ENCODE data around the gene KLF17. TPM values are rescaled to one million over a fixed set of nuclear protein-coding genes. Genes with fewer than 3 reads are reported as not detected.

KLF17 gene
- total and polyA plus RNA-seq, 2 of the 8 experiments (the other 6 are each of a cell fraction or from before 2014, with no cell fraction given) = not detected

DNA sequence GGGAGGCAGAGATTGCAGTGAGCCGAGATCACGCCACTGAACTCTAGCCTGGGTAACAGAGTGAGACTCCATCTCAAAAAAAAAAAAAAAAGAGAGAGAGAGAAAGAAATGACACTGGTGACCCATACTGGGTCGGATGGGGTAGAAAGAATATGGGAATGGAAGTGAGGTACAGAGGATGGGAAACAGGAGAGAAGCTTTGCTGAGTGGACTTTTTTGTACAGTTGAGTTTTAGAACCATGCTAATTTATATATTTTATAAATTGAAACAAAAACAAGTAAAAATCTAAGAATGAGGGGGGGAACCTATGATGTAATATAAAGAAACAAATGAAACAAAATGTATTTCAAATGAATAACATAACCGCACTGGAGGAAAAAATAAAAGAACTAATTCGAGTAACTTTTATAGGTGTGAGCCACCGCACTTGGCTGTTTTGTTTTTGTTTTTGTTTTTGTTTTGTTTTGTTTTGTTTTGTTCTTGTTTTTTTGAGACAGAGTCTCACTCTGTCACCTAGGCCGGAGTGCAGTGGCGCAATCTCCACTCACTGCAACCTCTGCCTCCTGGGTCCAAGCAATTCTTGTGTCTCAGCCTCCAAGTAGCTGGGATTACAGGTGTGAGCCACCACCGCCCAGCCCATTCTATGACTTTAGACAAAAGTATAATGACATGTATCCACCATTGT lies 18.3 kb upstream of the KLF17 start (continued):
- TF ChIP-seq, protein P1, sequence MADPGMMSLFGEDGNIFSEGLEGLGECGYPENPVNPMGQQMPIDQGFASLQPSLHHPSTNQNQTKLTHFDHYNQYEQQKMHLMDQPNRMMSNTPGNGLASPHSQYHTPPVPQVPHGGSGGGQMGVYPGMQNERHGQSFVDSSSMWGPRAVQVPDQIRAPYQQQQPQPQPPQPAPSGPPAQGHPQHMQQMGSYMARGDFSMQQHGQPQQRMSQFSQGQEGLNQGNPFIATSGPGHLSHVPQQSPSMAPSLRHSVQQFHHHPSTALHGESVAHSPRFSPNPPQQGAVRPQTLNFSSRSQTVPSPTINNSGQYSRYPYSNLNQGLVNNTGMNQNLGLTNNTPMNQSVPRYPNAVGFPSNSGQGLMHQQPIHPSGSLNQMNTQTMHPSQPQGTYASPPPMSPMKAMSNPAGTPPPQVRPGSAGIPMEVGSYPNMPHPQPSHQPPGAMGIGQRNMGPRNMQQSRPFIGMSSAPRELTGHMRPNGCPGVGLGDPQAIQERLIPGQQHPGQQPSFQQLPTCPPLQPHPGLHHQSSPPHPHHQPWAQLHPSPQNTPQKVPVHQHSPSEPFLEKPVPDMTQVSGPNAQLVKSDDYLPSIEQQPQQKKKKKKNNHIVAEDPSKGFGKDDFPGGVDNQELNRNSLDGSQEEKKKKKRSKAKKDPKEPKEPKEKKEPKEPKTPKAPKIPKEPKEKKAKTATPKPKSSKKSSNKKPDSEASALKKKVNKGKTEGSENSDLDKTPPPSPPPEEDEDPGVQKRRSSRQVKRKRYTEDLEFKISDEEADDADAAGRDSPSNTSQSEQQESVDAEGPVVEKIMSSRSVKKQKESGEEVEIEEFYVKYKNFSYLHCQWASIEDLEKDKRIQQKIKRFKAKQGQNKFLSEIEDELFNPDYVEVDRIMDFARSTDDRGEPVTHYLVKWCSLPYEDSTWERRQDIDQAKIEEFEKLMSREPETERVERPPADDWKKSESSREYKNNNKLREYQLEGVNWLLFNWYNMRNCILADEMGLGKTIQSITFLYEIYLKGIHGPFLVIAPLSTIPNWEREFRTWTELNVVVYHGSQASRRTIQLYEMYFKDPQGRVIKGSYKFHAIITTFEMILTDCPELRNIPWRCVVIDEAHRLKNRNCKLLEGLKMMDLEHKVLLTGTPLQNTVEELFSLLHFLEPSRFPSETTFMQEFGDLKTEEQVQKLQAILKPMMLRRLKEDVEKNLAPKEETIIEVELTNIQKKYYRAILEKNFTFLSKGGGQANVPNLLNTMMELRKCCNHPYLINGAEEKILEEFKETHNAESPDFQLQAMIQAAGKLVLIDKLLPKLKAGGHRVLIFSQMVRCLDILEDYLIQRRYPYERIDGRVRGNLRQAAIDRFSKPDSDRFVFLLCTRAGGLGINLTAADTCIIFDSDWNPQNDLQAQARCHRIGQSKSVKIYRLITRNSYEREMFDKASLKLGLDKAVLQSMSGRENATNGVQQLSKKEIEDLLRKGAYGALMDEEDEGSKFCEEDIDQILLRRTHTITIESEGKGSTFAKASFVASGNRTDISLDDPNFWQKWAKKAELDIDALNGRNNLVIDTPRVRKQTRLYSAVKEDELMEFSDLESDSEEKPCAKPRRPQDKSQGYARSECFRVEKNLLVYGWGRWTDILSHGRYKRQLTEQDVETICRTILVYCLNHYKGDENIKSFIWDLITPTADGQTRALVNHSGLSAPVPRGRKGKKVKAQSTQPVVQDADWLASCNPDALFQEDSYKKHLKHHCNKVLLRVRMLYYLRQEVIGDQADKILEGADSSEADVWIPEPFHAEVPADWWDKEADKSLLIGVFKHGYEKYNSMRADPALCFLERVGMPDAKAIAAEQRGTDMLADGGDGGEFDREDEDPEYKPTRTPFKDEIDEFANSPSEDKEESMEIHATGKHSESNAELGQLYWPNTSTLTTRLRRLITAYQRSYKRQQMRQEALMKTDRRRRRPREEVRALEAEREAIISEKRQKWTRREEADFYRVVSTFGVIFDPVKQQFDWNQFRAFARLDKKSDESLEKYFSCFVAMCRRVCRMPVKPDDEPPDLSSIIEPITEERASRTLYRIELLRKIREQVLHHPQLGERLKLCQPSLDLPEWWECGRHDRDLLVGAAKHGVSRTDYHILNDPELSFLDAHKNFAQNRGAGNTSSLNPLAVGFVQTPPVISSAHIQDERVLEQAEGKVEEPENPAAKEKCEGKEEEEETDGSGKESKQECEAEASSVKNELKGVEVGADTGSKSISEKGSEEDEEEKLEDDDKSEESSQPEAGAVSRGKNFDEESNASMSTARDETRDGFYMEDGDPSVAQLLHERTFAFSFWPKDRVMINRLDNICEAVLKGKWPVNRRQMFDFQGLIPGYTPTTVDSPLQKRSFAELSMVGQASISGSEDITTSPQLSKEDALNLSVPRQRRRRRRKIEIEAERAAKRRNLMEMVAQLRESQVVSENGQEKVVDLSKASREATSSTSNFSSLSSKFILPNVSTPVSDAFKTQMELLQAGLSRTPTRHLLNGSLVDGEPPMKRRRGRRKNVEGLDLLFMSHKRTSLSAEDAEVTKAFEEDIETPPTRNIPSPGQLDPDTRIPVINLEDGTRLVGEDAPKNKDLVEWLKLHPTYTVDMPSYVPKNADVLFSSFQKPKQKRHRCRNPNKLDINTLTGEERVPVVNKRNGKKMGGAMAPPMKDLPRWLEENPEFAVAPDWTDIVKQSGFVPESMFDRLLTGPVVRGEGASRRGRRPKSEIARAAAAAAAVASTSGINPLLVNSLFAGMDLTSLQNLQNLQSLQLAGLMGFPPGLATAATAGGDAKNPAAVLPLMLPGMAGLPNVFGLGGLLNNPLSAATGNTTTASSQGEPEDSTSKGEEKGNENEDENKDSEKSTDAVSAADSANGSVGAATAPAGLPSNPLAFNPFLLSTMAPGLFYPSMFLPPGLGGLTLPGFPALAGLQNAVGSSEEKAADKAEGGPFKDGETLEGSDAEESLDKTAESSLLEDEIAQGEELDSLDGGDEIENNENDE (IDR thresholded peaks at IDR 0.05; ENCODE audit: insufficient replicate concordance, low read length) = no peak

Data from H1 (cell line).